PFSK-1 (cell line): Measurements from ENCODE around the gene NOP53.
A peak's percentile ranks its signal among the peaks of the same experiment; 100 is the strongest.

Source experiments
- POLR2AphosphoS5 ChIP-seq: IDR thresholded peaks from 2 replicates; pipeline ENCODE4 v1.6.1; 2012; ENCODE audit warnings: low read depth, mild to moderate bottlenecking, control low read depth, low read length, moderate library complexity
- TAF1 ChIP-seq: IDR thresholded peaks from 2 replicates; pipeline ENCODE4 v1.6.1; 2012; ENCODE audit warnings: low read length, control low read depth, borderline replicate concordance; ENCODE audit not compliant: insufficient read depth

- TF ChIP-seq TAF1: 0 out of 2 replicates have a peak, but pooled peaks have one; percentile 33
- no peak for TF ChIP-seq POLR2AphosphoS5
Measured at GRCh38 chr19:47762615-47763308, 17.4 kb downstream of the NOP53 start.
